DMS79 (cell line): Measurements from ENCODE around the gene CT45A7.
"Not testable (repeated sequence)": the region's sequence is repeated elsewhere in the genome, so short reads cannot be mapped to it uniquely, and the experiment has no call there.

ENCODE experiments used
- DNase-seq: peaks from one replicate; lab custom pipeline; 2025; lab: John Stamatoyannopoulos, UW

The CT45A7 gene

GRCh38 chrX:135837180-135837579 lies at the start of gene CT45A7:
TSS of gene CT45A7 (minus strand) at chrX:135837280. CDS start at chrX:135833533, 3,747 bp downstream.
- DNase-seq, result not testable (repeated sequence)

DNA sequence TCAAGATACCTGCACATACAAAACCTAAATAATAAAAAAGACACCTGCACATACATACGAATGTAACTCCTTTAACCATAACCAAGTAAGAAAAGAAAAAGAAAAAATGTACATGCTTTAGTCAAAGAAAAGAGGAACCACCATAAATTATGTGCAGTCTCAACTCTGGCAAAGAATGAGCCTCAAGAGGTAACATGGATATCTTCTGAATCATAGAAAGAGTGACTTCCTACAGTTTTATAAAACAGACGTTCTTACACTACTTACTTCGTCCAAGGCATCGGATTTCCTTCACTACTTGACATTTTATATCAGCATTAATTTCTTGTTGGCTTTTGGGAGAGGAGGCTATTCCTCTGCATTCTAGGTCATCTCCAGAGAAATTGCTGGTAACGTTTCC lies 45.7 kb upstream of the CT45A7 start:
- not testable (repeated sequence) for DNase-seq

- DNase-seq, result not testable (repeated sequence)
These were observed 34.6 kb upstream of the CT45A7 start, which contains the start of gene CT45A9 for GRCh38 chrX:135871712-135872111. TSS of gene CT45A9 (minus strand) at chrX:135871812. CDS start at chrX:135868061, 3,751 bp downstream.

DNA sequence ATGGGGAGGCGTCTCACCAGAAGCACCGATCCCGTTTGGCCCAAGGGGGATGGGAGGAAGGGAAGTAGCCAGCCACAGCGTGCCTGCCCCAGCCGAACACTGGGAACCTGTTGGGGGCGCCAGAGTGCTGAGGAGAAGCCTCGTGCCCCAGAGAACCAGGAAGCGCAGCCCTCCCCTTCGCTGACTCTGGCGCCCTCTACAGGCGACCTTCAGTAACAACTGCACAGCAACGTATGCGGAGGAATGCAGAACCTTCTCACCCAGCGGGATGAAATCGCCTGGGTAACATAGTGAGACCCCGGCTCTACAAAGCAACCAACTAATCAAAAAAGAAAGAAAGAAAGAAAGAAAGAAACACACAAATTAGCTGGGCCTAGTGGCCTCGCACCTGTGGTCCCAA lies 17.4 kb upstream of the CT45A7 start, which contains the start of gene CT45A8:
CT45A8 (minus strand) TSS at position 101 of the 400 bp plus-strand sequence. CDS start 3,755 bp downstream, outside the sequence.
- not testable (repeated sequence) for DNase-seq

GRCh38 chrX:135819912-135820311 lies 17.2 kb downstream of the CT45A7 start, which contains the start of gene CT45A2:
TSS of gene CT45A2 (minus strand) at chrX:135820012. CDS start at chrX:135816265, 3,747 bp downstream.
- not testable (repeated sequence) for DNase-seq

DNA sequence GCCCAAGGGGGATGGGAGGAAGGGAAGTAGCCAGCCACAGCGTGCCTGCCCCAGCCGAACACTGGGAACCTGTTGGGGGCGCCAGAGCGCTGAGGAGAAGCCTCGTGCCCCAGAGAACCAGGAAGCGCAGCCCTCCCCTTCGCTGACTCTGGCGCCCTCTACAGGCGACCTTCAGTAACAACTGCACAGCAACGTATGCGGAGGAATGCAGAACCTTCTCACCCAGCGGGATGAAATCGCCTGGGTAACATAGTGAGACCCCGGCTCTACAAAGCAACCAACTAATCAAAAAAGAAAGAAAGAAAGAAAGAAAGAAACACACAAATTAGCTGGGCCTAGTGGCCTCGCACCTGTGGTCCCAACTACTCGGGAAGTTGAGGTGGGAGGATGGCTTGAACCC lies 34.4 kb downstream of the CT45A7 start, which contains the start of gene CT45A6:
CT45A6 (minus strand) TSS at position 101 of the 400 bp plus-strand sequence. CDS start 3,794 bp downstream, outside the sequence.
- not testable (repeated sequence) for DNase-seq

GRCh38 chrX:135785403-135785802 lies 51.7 kb downstream of the CT45A7 start, which contains the start of gene CT45A5:
TSS of gene CT45A5 (minus strand) at chrX:135785503. CDS start at chrX:135781729, 3,774 bp downstream.
- not testable (repeated sequence) for DNase-seq
